ENCODE data around the gene CMYA5. TPM values are rescaled to one million over a fixed set of nuclear protein-coding genes. Genes with fewer than 3 reads are reported as not detected.

CMYA5 gene
- total and polyA plus RNA-seq, 2 donors (not counting 3 experiments of a cell fraction or from before 2014, with no cell fraction given), result 0.04 to 0.20 TPM

- DNase-seq (ENCODE audit: low read depth, low spot score) (no peak), FAIRE-seq (no peak)
- Histone ChIP-seq H3K27ac (ENCODE audit: insufficient read depth, low read depth, low read length) (no peak overlapping the region), H3K36me3 (ENCODE audit: control insufficient read depth in 2 of 2, extremely low read depth in 1 of 2, insufficient read depth in 2 of 2, low read length in 2 of 2) (no peaks in the 10 kb centered on the region), H3K9me3 (replicated peaks; ENCODE audit: control insufficient read depth, insufficient read depth, low read length) (no peaks in the 10 kb centered on the region), H4K20me1 (replicated peaks; ENCODE audit: control insufficient read depth, extremely low read depth, insufficient read depth, low read length) (no peaks in the 10 kb centered on the region), H3K9me1 (replicated peaks; ENCODE audit: control insufficient read depth, extremely low read depth, insufficient read depth, low read length) (no peaks in the 10 kb centered on the region), H3K4me3 (replicated peaks in 1 of 3; ENCODE audit: insufficient read depth in 1 of 3, low read depth in 1 of 3, low read length in 3 of 3) (no peak overlapping the region), H3K9ac (replicated peaks; ENCODE audit: extremely low read depth, insufficient read depth, low read length) (no peak overlapping the region), H3K79me2 (ENCODE audit: control insufficient read depth, insufficient read depth, low read length) (no peaks in the 10 kb centered on the region), H3K4me2 (ENCODE audit: insufficient read depth, low read length) (no peak overlapping the region), H3K27me3 (ENCODE audit: control insufficient read depth in 2 of 2, insufficient read depth in 2 of 2, low read length in 2 of 2) (peaks cover 0 to 3% of the 10 kb centered on the region in 2 experiments), H2AFZ (ENCODE audit: low read depth, low read length) (no peak overlapping the region), H3K4me1 (ENCODE audit: control insufficient read depth, extremely low read depth, insufficient read depth, low read length) (no peaks in the 10 kb centered on the region)
- dilution Hi-C loops (cut with MboI; ENCODE audit: extremely low pct_ligation_motif_present, low sequenced_read_pairs) (no loop called here), intact Hi-C loops (cut with micrococcal nuclease) (no loop called here)
- BruUV-seq (replicated peaks), result no TSS peak
- no peak for TF ChIP-seq GATA2 (IDR thresholded peaks at IDR 0.05; ENCODE audit: insufficient read depth, insufficient read length, low read depth, low read length)
- no peak for TF ChIP-seq MAX (IDR thresholded peaks at IDR 0.05; ENCODE audit: insufficient read depth, insufficient read length)
- TF ChIP-seq JUN (IDR thresholded peaks at IDR 0.05; ENCODE audit: borderline replicate concordance, insufficient read depth, insufficient read length, low read depth), result no peak
- TF ChIP-seq POLR2A (IDR thresholded peaks at IDR 0.05; ENCODE audit: low read depth, low read length), result no peak
- TF ChIP-seq MYC (IDR thresholded peaks at IDR 0.05; ENCODE audit: low read depth, low read length), result no peak
- TF ChIP-seq POLR2AphosphoS5 (IDR thresholded peaks at IDR 0.05; ENCODE audit: insufficient read depth, low read depth, low read length), result no peak
- no peak for TF ChIP-seq FOS (IDR thresholded peaks at IDR 0.05; ENCODE audit: borderline replicate concordance, insufficient read depth, low read length)
- TF ChIP-seq EZH2 (IDR thresholded peaks at IDR 0.05; ENCODE audit: borderline replicate concordance, low read depth, low read length, severe bottlenecking), result no peak
- TF ChIP-seq CTCF (IDR thresholded peaks at IDR 0.05; ENCODE audit: extremely low read depth in 1 of 2, insufficient read depth in 1 of 2, low read depth in 1 of 2, low read length in 2 of 2), result no peak
- ChIA-PET POLR2A (no interaction called here), CTCF (interaction anchor here (1.2 kb wide), 1 partner anchor 25 kb away, joined by 3 read pairs; no protein-coding TSS in a partner anchor)
These were observed 54.4 kb downstream of the CMYA5 start for GRCh38 chr5:79743846-79744605.

Measured in endothelial cell of umbilical vein (primary cell).